HepG2 (cell line): Measurements from ENCODE around the gene C1orf74. TPM values are rescaled to one million over a fixed set of nuclear protein-coding genes. Genes with fewer than 3 reads are reported as not detected.

ENCODE experiments used
- ARNT ChIP-seq: fragments of 450-650 bp; IDR thresholded peaks from 2 replicates; pipeline ENCODE4 v1.6.1; 2017
- CBX5 ChIP-seq: sonication (generic); formaldehyde crosslinking; IDR thresholded peaks from 2 replicates; pipeline ENCODE4 v1.4.0; 2020; ENCODE audit warnings: missing genetic modification reagents, borderline replicate concordance
- HMG20A ChIP-seq: IDR thresholded peaks from 2 replicates; pipeline ENCODE4 v1.6.1; 2016; ENCODE audit warnings: borderline replicate concordance
- KLF6 ChIP-seq: IDR thresholded peaks from 2 replicates; pipeline ENCODE4 v1.8.0; 2016; ENCODE audit warnings: missing biosample characterization, missing genetic modification reagents
- RFXAP ChIP-seq: sonication (generic); formaldehyde crosslinking; IDR thresholded peaks from 2 replicates; pipeline ENCODE4 v1.4.0; 2020; ENCODE audit warnings: missing genetic modification reagents, borderline replicate concordance
- SIX4 ChIP-seq: sonication (generic); formaldehyde crosslinking; IDR thresholded peaks from 2 replicates; pipeline ENCODE4 v1.4.0; 2020; ENCODE audit warnings: missing genetic modification reagents
- TOE1 ChIP-seq: sonication (generic); formaldehyde crosslinking; IDR thresholded peaks from 2 replicates; pipeline ENCODE4 v1.4.0; 2020; ENCODE audit warnings: mild to moderate bottlenecking, missing genetic modification reagents
- TOPORS ChIP-seq: sonication (generic); formaldehyde crosslinking; IDR thresholded peaks from 2 replicates; pipeline ENCODE4 v1.8.0; 2023; ENCODE audit warnings: mild to moderate bottlenecking, missing genetic modification reagents
- ZBTB21 ChIP-seq: sonication (generic); formaldehyde crosslinking; IDR thresholded peaks from 2 replicates; pipeline ENCODE4 v1.4.0; 2020; ENCODE audit warnings: missing genetic modification reagents
- ZNF430 ChIP-seq: sonication (generic); formaldehyde crosslinking; IDR thresholded peaks from 2 replicates; pipeline ENCODE4 v1.9.0; 2021; ENCODE audit warnings: mild to moderate bottlenecking, missing genetic modification reagents
- polyA plus RNA-seq, 8 experiments: library from polyadenylated mRNA; depleted of rRNA in 3 of 8; stranded (reverse) in 7 of 8; unstranded in 1 of 8; fragments of >200 nt; fragmentation: Illumina TruSeq in 4 of 8; extraction: Trizol in 4 of 8; gene quantifications; 2 replicates each; pipeline versions ENCODE4 v1.2.1 to v1.2.3, GENCODE V29; 2011 to 2016; ENCODE audit warnings: low read depth in 4 of 8, missing spikeins in 1 of 8, mixed read lengths in 1 of 8; ENCODE audit not compliant: insufficient read depth in 1 of 8
- total RNA-seq, 5 experiments: library from RNA; depleted of rRNA; stranded (reverse); fragments of >200 nt; fragmentation: Illumina TruSeq; extraction: Trizol; gene quantifications; 2 replicates each; pipeline ENCODE4 v1.2.3, GENCODE V29; 2016; ENCODE audit warnings: low read depth in 1 of 5
- TF ChIP-seq, protein P1 (sequence below): sonication (generic); formaldehyde crosslinking; IDR thresholded peaks from 2 replicates; pipeline ENCODE4 v1.5.0; 2020; ENCODE audit warnings: mild to moderate bottlenecking, missing genetic modification reagents
- TF ChIP-seq, protein P2 (sequence below): sonication (generic); formaldehyde crosslinking; IDR thresholded peaks from 2 replicates; pipeline ENCODE4 v1.4.0; 2020; ENCODE audit warnings: mild to moderate bottlenecking, missing genetic modification reagents
- TF ChIP-seq, protein P3 (sequence below): sonication (generic); formaldehyde crosslinking; IDR thresholded peaks from 2 replicates; pipeline ENCODE4 v1.4.0; 2020; ENCODE audit warnings: mild to moderate bottlenecking, missing genetic modification reagents, borderline replicate concordance
- TF ChIP-seq, protein P4 (sequence below): sonication (generic); formaldehyde crosslinking; IDR thresholded peaks from 2 replicates; pipeline ENCODE4 v1.9.0; 2021; ENCODE audit warnings: missing genetic modification reagents, borderline replicate concordance
- TF ChIP-seq, protein P5 (sequence below): sonication (generic); formaldehyde crosslinking; IDR thresholded peaks from 2 replicates; pipeline ENCODE4 v1.5.1; 2020; ENCODE audit warnings: mild to moderate bottlenecking, missing genetic modification reagents, moderate library complexity

C1orf74 gene
- total and polyA plus RNA-seq, 2 of the 13 experiments (the other 11 are each of a cell fraction or from before 2014, with no cell fraction given) = 0.33 to 0.71 TPM

DNA sequence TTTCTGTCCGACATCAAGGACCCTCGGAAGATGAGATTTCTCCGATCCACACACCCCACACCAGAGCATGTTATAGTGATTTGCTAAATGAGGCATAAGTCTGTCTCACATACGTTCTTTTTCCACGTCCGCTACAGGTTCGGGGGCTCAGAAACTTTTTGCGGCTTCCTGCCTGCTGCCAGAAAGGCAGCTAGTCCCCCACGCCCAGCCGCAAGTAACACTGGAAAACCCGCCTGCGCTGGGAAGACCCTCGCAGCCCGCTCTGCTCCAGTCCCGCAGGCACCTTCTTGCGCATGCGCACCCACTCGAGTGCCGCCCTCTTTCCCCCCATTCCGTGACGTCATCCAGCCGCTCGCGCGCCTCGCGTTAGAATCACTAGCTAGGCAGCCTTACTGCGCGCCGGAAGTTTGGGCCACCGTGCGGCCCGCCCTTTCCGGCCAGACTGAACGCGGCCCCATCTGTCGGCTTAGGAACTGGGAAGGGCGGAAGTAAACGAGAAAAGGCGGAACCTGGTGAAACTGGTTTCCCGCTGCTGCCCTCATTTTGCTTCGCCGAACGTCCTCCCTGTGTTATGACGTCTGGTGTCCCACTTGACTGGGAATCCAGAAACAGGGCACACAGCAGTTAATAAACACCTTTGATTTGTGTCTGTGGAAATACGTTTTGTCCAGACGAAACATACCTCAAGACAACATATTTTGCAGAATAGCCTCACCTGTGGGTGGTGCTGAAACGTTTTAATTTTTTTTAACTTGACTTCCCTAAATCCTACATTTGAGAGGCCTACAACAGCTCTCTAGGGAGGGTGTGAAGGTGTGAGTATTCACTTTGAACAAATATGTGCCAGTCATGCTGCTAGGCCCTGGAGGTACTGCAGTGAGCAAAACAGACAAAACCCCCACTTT lies at the start of gene C1orf74 (continued):
- TF ChIP-seq, protein P1, sequence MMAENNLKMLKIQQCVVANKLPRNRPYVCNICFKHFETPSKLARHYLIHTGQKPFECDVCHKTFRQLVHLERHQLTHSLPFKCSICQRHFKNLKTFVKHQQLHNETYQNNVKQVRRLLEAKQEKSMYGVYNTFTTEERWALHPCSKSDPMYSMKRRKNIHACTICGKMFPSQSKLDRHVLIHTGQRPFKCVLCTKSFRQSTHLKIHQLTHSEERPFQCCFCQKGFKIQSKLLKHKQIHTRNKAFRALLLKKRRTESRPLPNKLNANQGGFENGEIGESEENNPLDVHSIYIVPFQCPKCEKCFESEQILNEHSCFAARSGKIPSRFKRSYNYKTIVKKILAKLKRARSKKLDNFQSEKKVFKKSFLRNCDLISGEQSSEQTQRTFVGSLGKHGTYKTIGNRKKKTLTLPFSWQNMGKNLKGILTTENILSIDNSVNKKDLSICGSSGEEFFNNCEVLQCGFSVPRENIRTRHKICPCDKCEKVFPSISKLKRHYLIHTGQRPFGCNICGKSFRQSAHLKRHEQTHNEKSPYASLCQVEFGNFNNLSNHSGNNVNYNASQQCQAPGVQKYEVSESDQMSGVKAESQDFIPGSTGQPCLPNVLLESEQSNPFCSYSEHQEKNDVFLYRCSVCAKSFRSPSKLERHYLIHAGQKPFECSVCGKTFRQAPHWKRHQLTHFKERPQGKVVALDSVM (CRISPR knock-in tag) = no peak
- TF ChIP-seq HMG20A (CRISPR knock-in tag) = no peak
- TF ChIP-seq, protein P2, sequence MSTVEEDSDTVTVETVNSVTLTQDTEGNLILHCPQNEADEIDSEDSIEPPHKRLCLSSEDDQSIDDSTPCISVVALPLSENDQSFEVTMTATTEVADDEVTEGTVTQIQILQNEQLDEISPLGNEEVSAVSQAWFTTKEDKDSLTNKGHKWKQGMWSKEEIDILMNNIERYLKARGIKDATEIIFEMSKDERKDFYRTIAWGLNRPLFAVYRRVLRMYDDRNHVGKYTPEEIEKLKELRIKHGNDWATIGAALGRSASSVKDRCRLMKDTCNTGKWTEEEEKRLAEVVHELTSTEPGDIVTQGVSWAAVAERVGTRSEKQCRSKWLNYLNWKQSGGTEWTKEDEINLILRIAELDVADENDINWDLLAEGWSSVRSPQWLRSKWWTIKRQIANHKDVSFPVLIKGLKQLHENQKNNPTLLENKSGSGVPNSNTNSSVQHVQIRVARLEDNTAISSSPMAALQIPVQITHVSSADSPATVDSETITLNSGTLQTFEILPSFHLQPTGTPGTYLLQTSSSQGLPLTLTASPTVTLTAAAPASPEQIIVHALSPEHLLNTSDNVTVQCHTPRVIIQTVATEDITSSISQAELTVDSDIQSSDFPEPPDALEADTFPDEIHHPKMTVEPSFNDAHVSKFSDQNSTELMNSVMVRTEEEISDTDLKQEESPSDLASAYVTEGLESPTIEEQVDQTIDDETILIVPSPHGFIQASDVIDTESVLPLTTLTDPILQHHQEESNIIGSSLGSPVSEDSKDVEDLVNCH (CRISPR knock-in tag) = no peak
- TF ChIP-seq, protein P3, sequence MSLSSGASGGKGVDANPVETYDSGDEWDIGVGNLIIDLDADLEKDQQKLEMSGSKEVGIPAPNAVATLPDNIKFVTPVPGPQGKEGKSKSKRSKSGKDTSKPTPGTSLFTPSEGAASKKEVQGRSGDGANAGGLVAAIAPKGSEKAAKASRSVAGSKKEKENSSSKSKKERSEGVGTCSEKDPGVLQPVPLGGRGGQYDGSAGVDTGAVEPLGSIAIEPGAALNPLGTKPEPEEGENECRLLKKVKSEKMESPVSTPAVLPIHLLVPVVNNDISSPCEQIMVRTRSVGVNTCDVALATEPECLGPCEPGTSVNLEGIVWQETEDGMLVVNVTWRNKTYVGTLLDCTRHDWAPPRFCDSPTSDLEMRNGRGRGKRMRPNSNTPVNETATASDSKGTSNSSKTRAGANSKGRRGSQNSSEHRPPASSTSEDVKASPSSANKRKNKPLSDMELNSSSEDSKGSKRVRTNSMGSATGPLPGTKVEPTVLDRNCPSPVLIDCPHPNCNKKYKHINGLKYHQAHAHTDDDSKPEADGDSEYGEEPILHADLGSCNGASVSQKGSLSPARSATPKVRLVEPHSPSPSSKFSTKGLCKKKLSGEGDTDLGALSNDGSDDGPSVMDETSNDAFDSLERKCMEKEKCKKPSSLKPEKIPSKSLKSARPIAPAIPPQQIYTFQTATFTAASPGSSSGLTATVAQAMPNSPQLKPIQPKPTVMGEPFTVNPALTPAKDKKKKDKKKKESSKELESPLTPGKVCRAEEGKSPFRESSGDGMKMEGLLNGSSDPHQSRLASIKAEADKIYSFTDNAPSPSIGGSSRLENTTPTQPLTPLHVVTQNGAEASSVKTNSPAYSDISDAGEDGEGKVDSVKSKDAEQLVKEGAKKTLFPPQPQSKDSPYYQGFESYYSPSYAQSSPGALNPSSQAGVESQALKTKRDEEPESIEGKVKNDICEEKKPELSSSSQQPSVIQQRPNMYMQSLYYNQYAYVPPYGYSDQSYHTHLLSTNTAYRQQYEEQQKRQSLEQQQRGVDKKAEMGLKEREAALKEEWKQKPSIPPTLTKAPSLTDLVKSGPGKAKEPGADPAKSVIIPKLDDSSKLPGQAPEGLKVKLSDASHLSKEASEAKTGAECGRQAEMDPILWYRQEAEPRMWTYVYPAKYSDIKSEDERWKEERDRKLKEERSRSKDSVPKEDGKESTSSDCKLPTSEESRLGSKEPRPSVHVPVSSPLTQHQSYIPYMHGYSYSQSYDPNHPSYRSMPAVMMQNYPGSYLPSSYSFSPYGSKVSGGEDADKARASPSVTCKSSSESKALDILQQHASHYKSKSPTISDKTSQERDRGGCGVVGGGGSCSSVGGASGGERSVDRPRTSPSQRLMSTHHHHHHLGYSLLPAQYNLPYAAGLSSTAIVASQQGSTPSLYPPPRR (CRISPR knock-in tag) = no peak
- TF ChIP-seq, protein P4, sequence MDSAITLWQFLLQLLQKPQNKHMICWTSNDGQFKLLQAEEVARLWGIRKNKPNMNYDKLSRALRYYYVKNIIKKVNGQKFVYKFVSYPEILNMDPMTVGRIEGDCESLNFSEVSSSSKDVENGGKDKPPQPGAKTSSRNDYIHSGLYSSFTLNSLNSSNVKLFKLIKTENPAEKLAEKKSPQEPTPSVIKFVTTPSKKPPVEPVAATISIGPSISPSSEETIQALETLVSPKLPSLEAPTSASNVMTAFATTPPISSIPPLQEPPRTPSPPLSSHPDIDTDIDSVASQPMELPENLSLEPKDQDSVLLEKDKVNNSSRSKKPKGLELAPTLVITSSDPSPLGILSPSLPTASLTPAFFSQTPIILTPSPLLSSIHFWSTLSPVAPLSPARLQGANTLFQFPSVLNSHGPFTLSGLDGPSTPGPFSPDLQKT (CRISPR knock-in tag) = no peak
- 0 out of 2 replicates have a peak, but pooled peaks have one; percentile 5 for TF ChIP-seq SIX4 (CRISPR knock-in tag)
- no peak for TF ChIP-seq KLF6 (CRISPR knock-in tag)
- TF ChIP-seq, protein P5, sequence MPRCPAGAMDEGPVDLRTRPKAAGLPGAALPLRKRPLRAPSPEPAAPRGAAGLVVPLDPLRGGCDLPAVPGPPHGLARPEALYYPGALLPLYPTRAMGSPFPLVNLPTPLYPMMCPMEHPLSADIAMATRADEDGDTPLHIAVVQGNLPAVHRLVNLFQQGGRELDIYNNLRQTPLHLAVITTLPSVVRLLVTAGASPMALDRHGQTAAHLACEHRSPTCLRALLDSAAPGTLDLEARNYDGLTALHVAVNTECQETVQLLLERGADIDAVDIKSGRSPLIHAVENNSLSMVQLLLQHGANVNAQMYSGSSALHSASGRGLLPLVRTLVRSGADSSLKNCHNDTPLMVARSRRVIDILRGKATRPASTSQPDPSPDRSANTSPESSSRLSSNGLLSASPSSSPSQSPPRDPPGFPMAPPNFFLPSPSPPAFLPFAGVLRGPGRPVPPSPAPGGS (CRISPR knock-in tag) = no peak
- no peak for TF ChIP-seq TOE1 (CRISPR knock-in tag)
- peak; percentile 96; the same call in 1 of the 2 replicates for TF ChIP-seq CBX5 (CRISPR knock-in tag)
- 0 out of 2 replicates have a peak, but pooled peaks have one; percentile 23 for TF ChIP-seq RFXAP (CRISPR knock-in tag)
- no peak for TF ChIP-seq ZNF430
- no peak for TF ChIP-seq ARNT
- no peak for TF ChIP-seq TOPORS (CRISPR knock-in tag)
- TF ChIP-seq ZBTB21 (CRISPR knock-in tag) = peak; percentile 87
